GM19438 (cell line): Measurements from ENCODE around the gene SLIT1.

Experiments used
- ATAC-seq: cut with Tn5 transposase; IDR thresholded peaks from one replicate; pipeline ENCODE4 v1.9.1; 2021; ENCODE audit warnings: low read depth; ENCODE audit not compliant: unreplicated experiment

Gene SLIT1

DNA sequence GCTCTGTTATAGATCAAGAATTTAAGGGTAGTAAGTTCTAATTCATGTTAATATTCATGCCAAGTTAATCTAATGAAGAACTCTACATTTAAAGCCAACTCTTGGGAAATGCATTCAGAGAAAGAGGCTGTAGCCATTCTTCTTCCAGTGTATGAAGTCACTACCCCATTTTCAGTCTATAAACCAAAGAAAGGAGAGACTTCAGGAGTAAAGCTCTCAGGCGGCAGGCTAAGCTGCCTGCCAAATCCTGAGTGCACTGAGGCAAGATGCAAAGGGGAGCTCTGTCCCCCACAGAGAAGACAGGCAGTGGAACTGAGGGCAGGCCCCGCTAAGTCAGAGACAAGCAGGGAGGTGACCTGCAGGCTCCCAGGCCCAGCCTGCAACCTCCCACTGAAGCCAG lies 41.5 kb downstream of the SLIT1 start:
- no peak for ATAC-seq

DNA sequence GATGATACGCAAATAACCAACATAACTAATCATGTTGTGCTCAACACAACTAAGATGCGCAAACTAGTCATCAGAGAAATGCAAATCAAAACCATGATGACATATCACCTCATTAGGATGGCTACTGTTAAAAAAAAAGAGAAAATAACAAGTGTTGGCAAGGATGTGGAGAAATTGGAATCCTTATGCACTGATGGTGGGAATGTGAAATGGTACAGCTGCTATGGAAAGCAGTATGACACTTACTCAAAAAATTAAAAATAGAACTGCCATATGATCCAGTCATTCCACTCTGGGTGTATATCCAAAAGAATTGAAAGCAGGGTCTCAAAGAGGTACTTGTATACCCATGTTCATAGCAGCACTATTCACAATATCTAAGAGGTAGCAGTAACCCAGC lies 42.9 kb downstream of the SLIT1 start:
- no peak for ATAC-seq

DNA sequence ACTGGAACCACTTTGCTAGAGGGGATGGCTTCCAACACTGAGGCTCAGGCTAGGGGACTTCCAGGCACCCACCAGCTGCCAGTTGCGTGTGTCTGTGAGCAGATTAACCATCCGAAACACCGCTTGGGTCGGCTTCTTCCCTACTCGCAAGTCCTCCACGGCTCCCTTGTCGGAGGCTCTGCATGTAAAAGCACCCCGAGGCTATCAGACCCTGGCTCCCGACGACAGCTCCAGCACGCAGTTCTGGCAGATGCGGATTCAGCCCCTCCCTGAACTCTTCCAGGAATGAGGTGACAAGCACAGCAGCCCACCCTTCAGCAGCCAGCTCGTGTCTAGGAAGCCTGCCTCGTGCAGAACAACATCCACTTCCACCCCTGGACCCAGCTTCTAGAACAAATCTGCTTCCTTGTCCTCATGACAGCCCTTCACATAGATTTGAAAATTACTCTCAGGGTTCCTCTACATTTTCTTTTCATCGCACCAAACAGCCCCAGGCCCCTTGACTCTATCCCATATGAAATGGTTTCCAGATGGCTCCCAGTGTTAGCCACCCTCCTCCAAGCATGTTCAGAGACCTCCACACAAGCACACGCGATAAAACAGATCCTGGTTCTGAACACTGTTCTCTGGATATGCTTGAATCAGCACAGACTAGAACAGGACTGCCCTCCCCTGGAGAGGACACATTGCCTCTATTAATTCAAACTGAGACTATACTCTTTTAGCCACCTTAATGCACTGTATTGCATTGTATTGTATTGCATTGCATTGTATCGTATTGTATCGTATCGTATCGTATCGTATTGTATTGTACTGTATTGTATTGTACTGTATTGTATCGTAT lies 44.6 kb downstream of the SLIT1 start:
- no peak for ATAC-seq

DNA sequence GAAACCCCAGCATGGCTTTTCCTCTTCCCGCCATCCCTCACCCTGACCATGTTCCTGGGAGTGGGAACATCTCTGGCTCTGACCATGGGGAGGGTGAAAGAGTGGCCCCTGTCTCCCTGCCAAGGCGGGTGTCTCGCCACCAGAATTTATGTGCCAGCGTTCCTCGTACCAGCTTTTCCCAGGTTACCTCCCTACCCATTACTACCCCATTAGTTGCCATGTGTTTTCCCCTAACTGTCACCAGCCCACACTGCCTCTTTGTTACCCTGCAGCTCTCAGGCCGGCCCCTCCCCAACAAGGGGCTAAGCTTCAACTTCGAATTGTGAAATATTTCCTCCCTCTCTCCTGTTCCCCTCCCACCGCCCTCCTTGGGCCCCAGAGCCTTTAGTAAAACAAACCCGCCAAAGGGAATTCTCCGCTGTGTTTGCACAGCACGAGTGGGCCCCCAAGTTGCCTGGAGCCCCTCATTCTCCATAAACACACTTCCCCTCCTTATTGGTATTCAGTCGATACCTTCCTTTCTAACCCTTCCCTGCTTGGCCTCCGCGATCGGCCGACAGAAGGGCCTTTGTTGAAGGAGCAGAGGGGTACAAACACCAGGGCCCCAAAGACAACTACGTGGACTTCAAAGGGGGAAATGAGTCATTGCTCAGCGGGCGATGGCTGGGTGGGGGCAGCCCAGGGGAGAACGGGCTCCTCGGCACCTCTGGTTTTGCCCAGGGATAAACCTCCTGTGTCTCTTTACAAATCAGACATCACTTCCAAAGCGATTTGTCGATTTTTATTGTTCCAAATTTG lies 45.5 kb downstream of the SLIT1 start:
- ATAC-seq = no peak

DNA sequence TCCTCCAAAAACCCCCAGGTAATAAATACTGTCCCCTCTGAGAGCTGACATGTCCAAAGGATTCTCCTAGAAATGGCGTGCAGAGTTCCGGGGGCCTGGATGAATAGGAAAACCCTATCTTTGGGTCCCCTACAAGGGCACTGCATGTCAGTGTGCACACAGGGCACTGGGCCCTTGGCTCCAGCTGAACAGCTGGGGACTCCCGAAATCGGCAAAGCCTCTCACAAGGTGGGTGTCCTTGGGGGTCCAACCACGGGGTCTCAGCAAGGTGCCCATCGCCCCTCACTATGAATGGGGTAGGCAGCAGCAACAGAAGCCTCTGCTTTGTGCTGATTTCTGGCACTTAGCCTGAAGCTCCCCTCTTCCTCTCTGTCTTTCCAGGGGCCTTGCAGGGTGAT lies 46.1 kb downstream of the SLIT1 start:
- no peak for ATAC-seq

DNA sequence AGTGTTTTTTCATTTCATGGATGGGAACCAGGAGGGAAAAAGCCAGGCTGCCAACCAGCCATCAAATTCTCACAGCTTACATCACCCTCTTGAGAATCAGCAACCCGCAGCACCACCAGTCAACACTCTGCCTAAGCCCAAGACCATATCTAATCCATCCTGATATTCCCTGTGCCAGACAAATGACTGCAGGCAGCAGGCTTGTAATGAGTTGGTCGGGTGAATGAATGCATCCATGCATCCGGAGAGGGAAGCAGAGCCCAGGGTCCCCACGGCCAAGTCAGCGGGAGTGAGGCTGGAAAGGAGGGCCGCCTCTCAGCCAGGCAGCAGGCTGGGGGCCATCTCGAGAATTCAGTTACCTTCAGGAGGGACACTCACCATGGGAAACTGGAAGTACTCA lies 46.9 kb downstream of the SLIT1 start:
- ATAC-seq = no peak

DNA sequence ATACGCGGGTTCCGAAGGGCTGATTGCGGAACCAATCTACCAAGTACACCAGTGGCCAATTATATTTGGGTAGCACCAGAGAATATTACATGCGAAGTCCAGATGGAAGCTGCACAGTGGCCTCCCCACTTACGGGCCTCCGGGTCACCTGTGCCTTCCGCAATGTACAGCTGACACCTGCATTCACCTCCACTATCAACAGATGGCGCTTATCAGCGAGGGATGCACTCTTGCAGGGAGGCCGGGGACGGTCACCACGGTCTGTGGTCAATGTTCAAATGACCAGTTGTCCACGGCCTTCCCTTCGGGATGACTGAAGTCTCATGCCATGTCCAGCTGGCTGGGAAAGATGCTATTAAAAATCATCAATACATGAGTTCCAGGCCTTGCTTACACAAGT lies 47.6 kb downstream of the SLIT1 start:
- no peak for ATAC-seq

DNA sequence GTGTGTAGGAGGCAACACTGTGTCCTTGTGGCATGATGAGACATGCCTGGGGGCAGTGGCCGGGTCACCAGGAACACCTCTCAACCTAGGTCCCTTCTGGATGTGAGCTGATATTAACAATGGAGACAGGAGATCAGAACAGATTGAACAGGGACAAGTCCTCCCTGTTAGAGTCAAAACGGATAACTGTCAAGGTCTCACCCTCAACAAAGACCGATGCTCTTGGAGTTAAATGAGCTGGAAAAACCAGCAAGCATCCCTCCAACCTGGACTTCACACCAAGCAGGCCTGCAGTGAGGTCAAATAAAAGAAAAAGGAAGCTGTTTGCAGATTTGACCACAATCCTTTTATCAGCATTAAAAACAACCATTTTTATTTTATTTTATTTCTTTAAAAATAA lies 49.0 kb downstream of the SLIT1 start:
- ATAC-seq = no peak

DNA sequence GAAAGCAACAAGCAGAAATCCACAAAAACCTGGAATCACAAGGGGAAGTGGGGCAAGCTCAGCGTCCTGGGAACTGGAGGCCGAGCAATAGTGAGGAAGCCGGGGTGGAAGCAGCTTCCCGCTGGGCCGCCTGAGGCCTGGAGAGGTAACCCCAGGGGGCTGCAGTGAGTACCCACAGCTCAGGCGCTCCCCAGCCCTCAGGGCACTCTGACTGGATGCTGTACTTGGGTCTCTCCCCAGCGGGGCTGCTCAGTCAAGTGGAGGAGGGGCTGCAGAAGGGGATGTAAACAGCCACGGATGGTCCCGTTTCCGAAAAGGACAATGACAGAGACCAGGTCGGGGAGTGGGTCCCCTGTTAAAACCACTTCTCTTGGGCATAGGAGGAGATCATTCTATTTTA lies 50.3 kb downstream of the SLIT1 start:
- no peak for ATAC-seq

DNA sequence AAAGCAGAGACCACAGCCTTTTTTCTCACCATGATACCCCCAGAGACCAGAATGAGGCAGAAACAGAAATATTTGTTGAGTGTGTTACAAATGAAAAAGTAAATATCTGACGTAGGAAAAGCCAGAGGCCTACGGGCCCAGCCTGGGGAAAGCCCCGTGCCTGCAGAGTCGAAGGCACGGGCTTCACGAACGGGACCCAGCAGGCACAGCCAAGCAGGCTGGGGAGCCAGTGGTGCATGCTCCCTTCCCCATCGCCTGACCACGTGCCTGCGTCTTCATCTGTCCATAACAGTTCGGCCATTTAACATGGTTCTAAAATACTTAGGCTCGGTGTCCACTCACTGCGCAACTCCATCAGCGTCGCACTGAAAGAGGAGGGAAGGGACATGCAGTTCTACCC lies 50.8 kb downstream of the SLIT1 start:
- no peak for ATAC-seq

DNA sequence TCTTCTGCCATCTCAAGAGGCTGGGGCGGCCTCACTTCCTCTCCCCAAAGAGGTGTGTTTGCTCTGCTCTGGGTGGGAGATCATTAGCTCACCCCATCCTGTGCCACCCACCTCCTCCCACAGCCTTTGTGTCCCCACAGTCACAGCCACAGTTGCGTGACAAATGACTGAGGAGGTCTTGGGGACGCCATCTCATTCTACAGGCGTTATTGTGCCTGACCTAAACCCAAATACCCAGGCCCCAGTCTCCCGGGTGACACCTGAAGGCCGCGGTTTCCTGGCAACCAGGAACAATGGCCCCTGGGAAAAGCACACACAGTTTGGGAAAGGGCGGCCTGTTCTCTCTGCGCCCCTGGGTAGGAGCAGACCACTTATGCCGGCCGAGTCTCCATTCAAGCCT lies 51.6 kb downstream of the SLIT1 start:
- no peak for ATAC-seq

DNA sequence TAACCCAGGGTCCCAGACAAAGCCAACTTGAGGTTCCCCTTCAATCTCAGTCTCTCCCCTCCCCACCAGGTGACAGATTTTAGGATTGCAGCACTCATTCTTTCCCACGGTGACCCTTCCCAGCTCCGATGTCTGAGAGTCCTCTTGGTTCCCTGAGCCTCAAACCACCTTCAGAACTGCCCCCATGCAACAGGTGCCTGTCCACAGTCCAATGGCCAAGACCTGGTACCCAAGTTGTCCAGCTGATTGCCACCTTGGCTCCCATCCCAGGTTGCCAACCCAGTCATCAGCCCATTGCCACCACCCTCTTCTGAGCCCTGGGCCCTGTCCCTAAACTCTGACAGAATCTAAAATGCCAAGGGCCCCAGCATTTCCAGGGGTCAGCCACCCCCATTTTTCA lies 53.5 kb downstream of the SLIT1 start:
- no peak for ATAC-seq

DNA sequence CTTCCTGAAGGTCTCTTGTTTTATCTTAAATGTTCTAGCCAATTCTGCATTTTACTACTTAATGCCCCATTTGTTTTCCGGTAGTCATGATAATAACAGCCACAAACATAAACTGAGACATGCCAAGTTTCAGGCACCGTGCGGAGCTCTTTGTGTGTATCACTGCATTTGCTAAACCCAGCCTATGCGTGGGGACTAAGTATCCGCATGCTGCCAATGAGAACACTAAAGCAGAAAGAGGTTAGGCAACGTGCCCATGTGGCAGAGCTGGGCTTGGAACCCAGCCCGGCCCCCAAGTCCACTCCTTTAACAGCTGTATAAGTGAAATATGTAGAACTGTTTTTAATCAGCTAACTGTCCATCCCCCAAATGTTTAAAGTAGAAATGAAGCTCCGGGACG lies 54.1 kb downstream of the SLIT1 start:
- no peak for ATAC-seq

DNA sequence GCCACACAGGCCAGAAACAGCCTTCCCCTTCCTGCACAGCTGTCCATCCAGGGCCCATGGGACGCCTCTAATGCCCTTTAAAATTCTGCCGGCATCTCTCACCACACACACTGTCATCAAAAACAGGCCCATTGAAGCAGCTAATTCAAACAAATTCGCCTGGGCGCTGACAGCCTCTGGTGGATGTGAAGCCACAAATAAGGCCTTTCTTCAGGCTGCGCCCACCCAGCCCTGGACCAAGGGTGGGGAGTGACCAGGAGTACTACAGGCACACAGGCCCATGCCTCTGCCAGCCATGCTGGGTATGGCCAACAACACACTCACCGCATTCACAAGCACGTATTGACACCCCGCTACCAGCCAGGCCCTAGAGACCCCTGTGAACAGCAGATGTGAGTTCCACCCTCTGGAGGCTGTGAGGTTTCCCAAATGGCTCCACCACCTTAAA lies 54.6 kb downstream of the SLIT1 start:
- ATAC-seq = no peak

DNA sequence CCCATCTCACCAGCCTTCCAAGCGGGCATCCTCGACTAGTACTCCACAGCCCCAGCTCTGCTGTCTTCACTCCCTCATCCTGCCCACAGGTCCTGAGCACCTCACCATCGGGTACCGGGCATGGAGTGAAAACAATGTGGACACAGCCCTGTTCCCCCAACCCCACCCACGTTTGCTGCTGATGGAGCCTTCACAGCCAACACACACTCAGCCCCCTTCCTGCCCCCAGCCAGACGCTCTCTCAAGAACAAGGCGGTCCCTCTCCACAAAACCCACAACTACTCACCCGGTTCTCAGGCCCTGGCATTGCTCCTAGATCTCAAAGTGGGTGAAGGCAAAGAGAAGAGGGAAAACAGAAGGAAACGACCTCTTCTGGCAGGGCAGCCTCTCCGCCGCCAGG lies 56.1 kb downstream of the SLIT1 start:
- no peak for ATAC-seq

DNA sequence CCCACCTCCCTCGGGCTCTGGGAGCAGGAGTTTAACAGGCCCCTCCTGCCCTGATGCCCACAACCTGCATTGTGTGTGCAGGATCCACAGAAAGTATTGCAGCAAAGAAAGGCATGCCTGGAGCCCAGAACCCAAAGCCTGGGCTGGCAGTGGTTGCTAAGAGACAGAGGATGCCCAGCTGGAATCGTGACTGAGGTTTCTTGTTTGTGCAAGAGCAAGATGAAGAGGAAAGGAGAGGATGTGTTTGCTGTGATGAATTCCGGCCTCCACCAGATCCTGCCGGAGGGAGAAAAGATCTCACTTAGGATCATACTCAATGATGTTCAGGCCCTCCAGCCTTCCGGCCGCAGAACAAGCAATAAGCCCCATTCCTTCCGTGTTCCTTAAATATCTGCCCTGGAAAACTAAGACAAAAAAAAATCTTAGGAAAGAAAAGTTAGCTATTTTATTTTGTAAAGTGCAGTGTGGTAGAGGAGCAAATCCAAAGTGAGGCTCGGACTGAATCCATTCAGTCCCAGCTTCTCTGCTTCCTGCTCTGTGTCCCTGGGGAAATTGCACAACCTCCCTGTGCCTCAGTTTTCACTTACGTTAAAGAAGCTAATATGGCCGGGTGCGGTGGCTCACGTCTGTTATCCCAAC lies 57.1 kb downstream of the SLIT1 start:
- no peak for ATAC-seq

DNA sequence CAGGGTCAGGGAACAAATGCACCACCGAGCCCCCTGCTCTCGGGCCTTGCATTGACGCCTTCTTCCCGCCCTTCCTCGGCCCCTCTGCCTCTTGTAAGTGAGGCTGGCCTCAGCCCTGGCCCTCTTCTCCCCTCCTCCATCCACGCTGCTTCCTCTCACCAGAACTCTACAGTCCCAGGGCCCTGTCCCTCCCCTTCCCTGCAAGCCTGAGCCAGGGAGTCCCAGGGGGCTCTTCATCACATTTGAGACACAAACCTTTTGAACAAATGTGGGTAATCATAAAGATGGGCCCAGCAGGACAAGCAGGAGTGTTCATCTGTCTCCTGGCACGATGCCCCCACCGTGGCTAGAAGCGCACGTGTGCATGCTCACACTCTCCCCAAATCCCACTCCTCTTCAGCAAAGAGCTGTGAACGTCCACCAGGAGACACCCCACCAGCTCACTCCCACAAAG lies 57.7 kb downstream of the SLIT1 start:
- no peak for ATAC-seq

DNA sequence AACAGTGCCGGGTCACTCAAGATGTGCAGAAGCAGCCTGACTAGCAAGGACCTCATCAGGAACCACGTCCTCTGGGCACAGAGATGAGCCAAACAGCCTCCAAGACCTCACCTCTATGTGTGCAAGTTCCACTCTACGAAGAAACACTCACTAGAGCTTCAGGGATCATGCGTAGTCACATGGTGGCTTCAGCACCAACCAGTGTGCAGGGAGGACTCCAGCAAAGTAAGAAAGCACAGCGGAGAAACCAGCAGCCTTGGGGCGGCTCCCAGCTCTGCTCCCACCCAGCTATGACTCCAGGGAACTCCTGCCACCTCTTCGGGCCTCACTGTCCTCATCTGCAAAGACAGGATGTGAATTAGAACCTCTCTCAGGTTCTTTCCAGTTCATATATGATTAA lies 58.2 kb downstream of the SLIT1 start:
- no peak for ATAC-seq

DNA sequence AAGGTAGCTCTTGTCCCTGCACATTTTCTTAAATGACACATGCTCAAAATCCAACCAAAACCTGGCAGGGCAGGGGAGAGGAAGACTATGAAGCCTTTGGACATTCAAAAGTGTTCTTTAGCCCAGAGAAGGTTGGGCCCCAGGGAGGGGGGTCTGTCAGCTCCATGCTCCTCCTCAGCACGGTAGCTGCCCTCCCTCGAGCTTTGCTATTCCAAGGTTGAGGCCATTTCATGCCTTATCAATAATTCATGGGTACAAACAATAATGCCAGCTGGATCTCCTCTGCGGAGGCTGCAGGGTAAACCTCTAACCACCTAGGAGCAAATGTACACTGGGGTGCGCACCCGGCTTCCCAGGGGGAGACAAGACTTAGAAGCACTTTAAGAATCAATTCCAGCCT lies 61.5 kb downstream of the SLIT1 start:
- ATAC-seq = no peak

DNA sequence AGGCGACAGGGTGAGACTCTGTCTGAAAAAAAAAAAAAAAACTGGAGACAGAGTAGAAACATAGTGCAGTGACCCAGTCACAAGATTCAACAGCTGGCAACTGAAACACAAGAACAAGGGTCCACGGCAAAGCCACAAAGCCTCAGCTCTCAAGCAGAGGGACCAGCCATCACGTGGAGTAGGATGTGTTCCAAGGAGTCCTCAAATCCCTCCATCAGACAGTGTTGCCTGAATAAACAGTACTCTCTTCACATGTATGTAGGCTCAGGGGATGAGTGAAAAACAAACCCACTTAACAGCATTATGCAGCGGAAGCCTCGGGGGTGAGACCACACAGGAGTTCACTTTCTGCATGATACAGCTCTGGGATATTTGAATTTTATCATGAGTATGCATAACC lies 62.0 kb downstream of the SLIT1 start:
- ATAC-seq = no peak

DNA sequence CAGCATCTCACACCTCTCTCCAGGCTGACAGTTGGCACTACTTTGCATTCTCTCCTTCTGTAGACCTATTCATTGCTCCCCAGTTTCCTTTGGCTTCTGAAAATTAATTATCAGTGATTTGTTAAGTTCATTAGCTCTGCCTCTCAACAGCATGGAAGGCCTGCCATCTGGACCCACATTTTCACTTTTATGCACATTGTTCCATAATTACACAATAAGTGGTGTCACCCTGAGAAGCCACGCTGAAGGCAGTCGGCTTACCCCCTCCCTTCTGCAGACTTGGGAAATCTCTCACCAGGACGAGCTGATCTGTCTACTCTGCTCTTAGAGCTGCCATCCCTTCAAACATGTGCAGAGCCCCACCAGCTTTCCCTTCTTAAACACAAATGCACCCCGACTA lies 64.7 kb downstream of the SLIT1 start:
- ATAC-seq = no peak
